ENCODE measurements around the gene SPRED2.

DNA sequence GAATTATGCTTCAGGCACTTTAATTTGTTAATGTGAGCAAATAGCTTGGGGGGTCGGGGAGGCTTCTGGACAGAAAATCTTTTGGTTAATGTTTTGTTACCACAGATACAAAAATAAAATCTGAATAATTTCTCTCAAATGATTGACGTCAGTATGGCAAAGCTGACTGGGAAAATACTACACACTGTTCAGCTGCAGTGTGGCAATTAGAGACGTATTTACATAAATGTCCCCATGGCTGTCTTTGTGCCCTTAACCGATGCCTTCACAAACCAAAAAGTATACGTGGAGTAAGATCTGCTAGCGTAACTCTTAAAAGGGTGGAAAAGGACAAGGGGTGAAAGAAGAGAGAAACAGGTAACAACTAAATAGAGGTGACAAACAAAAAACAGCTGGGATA lies 121.3 kb downstream of the SPRED2 start:
- no peak for TF ChIP-seq POLR2A (IDR thresholded peaks at IDR 0.05; ENCODE audit: low read depth, low read length)
- no peak for TF ChIP-seq POLR2AphosphoS5 (IDR thresholded peaks at IDR 0.05; ENCODE audit: low read depth, low read length)
- TF ChIP-seq TAF1 (IDR thresholded peaks at IDR 0.05; ENCODE audit: borderline replicate concordance, low read depth, low read length) = no peak
